GM19238 (cell line): ENCODE results near the gene FSCN2.

ENCODE experiments used
- DNase-seq: peaks from one replicate; pipeline ENCODE4 v3.0.0; 2011; ENCODE audit warnings: low spot score; ENCODE audit not compliant: insufficient read length

The FSCN2 gene

DNA sequence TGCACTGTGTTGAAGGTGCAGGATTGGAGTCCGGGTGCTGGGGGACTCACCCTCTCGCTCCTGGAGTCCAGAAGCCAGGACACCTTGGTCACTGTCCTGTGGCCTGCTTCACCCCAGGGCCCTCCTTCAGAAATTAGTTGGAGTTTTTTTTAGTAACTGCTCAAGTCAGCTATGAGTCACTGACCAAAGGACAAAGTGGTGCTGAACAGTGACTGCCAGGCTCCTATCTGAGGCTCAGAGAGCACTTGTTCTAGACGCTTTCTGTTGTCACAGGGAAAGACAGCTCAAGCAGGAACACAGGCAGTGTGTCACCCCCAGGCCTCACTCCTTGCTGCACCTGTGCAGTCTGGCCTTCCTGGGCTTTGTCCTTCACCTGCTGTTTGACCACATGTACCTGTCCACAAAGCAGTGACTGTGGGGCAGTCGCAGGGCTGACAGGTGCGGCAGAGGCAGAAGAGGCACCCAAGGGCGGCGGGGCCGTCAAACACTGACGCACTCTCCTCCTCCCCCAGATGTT, 28.1 kb downstream of the FSCN2 start:
- DNase-seq, result no peak

DNA sequence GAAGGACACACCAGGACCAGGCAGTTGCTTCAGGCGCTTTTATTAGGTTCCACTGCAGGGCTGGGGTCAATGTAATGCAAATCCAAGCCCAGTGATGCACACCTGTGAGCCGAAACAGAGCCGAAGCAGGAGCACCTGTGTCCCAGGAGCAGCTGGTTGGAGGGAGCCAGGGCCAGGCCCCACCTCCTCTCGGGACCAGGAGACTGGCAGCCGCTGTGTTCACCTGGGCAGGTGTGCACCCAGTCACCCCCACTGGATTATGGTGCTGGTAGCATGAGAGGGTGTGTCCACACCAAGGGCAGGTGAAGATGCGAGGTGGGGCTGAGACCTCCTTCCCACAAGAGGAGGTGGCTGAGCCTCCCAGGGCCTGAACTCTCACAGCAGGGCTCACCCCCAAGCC, 28.7 kb downstream of the FSCN2 start:
- DNase-seq, result no peak

DNA sequence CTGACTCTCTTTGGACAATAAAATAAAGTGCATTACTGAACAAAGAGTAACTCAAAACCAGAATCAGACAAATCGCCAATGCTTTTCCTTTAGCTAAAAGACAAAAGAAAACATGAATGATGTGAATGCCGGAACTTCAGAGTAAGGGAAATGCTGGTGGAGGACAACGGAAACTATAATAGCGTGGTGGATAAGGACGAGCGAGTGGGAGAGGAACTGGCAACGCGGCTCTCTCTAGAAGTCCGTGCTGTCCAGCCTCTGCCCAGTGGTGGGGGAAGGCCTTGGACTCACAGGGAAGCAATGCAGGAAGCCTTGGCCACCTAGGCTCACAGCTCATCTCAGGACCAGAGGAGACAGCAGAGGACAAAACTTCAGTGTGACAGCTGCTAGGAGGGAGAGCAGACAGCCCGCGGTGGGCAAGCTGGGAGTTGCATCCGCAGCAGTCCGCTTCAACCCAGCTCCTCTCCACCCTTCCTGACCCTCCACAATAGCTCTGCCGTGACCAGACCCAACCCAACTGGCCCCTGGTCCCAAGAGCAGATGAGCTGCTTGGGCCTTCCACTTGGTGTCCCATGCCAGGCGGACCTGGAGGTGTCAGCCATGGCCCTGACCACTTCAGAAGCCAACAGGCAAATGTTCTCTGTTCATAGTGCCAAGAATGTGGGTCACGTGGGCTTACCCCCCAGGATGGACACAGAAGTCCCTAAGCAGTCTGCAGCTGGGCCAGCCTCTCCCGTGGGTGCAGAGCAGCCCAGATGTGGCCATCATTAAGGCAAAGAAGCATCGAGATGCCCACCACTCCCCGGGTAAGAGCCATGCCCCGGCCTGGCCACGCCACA, 29.3 kb downstream of the FSCN2 start:
- DNase-seq, result no peak

DNA sequence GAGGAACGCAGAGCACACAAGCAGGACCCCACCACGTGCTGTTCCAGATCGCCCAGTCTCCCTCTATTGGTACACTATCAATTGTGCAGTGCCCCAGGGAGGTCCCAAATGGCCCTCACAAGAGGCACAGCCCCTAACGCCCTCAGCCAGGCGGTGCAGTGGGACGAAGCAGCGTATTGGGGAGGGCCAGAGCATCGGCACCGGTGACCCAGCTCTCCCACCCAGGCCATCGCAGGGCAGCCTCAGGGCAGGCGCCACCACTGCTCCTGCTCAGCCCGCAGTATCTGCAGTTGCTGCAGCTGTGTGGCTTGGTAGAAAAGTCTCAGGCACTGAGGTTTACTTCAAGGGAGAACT, 29.9 kb downstream of the FSCN2 start:
- no peak for DNase-seq

DNA sequence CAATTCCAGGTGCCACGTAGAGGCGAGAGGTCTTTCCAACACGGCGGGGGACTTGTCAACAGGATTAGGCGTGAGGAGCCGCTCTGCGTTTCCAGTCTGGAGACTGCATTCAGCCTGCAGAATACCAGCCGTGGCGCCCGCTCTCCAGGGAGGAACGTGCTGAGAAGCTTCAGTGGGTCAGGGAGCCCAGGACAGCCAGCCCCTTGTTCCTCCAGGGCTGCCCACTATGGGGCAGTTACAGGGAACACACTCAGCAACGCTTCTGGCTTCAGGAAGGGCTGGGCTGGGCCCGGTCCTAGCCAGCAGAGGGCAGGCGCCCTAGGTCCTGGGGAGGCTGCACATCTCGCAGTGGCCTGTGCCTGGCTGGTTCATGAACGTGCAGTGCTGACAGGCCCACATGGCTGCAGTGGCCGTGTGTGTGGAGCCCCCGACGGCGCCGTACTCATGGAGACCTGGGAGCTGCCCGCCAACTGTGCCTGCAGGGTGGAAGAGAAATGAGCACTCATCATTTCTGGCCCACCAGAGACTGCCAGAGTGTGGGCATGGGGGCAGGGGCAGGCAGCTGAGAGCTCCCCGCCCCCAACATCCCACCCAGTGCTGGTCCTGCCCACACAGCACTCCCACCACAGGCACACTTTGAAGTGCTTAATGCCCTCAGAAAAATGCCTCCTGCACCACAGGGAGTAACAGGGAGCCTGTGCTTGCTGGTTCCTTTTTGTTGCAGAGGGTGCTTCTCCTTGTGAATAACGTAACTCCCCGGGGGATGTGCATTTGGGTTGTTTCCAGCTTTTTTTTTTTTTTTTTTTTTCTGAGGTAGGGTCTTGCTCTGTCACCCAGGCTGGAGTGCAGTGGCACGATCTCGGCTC, 31.0 kb downstream of the FSCN2 start:
- no peak for DNase-seq

DNA sequence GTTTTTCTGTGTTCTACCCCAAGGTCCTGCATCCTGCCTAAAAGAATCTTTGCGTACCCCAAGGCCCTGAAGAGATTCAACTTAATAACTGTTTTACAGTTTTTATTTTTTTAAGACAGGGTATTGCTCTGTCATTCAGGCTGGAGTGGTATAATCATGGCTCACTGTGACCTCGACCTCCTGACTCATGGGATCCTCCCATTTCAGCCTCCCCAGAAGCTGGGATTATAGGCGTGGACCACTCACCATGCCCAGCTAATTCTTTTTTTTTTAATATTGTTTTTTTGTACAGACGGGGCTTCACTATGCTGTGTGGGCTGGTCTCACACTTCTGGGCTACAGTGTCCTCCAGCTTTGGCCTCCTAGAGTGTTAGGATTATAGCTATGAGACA, 33.3 kb downstream of the FSCN2 start:
- no peak for DNase-seq

DNA sequence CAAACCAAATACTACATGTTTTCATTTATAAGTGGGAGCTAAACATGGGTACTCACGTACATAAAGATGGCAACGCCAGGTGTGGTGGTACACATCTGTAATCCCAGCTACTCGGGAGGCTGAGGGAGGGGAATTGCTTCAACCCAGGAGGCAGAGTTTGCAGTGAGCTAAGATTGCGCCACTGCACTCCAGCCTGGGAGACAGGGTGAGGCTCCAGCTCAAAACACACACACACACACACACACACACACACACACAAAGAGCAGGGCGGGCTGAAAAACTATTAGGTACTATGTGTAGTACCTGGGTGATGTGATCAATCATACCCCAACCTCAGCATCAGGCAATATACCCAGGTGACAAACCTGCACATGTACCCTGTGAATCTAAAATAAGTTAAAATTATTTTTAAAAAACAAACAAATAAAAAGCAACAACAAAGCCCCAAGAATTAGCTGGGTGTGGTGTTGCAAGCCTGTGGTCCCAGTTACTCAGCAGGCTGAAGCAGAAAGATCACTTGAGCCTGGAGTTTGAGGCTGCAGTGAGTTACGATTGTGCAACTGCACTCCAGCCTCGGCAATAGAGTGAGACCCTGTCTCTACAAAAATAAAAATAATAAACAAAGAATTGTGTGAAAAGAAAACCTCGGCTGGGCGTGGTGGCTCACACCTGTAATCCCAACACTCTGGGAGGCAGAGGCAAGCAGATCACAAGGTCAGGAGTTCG, 35.8 kb downstream of the FSCN2 start:
- no peak for DNase-seq

DNA sequence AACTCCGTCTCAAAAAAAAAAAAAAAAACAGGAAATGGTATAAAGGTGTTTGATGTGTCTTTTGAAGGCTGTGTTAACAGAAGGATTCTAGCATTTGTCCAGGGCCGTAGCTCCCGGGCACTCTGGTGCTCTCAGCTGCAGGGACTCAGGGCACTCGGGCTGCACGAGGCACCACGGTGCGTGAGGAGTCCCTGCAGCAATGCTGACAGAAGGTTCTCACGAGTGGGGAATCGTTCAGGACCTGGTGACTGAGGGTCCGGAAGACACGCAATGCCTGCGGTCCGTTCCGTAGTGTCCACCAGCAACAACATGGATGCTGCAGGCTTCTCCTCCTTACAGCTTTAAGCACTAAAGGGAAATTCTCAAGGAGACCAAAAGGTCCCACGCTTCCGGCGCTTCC, 36.6 kb downstream of the FSCN2 start:
- DNase-seq, result no peak

DNA sequence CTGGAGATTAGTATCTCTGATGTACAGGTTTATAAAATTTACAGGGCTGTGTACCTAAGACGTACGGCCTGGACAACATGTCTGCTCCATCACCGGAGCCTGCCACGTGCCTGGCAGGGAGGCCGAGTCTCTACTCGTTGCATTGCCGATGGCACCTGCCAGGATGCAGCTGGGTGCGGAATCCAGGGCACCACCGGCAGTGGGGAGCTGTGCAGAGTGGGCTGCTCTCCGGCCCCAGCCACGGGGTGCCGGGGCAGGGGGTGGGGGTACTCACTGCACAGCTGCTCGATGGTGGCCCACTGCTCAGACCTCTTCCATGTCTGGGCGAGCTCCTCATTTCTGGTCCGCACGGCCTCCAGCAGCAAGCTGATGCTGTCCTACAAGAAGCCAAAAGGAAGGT, 37.1 kb downstream of the FSCN2 start:
- no peak for DNase-seq

DNA sequence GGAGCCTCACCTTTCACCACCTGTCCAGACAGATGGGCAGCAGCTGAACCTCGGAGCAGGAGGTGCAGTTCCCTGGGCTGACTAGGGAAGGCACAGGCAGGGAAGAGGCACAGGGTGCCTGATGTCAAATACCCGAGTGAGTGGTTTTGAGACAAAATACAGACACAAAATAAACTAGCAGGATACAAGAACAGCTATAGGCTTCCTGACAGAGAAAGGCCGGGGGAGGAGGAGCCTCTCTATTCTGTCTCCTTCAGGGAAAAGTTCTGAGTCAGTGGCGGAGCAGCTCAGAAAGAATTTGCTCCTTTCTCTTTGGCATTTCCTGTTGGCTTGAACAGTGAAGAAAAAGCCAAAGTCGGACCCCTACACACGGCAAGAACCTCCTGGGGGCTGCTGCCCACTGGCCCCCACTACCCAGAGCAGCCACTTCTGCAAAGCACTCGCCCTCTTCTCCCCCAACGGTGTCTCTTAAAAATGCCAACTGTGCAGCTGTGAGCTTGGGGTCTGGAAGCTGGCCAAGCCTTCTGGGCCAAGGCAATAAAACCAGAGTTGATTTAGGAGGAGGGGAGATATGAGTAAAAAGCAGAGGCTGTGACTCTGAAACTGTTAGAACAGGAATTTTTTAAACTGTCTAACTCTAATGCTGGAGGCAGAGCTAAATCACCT, 38.4 kb downstream of the FSCN2 start:
- no peak for DNase-seq

DNA sequence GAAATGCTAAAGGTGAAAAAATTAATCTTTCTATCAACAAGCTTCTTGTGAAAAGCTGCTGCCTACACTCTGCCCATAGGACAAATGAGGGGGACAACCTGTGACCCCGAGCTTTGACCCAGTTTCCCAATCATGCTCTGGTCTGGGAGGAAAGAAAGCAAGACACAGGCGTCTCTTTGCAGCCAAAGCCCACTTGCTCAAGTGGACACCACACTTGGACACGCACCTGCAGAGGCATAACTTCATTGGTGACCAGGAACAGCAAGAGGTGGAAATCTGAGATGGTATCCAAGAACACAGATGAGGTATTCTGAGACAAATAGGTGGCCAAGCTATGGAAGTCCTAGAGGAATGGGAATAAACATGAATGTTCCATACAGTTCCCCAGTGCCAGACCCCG, 39.0 kb downstream of the FSCN2 start:
- no peak for DNase-seq

DNA sequence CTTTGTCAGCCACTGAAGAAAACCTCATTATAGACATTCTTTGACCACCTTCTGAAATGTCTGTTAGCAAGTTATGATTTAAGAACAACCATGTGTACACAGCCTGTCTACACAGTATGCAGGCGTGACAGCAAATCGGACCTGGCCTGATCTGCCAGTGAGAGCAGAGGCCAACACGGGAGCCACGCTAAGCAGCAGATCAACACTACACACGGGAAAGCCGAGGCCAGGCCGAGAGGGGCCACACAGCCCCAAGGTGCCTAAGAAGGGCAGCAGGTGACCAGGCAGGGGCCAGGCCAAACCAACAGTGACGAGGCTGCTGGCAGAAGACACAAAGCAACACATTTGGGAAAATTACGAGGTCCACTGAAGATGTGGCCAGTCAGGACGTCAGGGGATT, 40.2 kb downstream of the FSCN2 start:
- no peak for DNase-seq

DNA sequence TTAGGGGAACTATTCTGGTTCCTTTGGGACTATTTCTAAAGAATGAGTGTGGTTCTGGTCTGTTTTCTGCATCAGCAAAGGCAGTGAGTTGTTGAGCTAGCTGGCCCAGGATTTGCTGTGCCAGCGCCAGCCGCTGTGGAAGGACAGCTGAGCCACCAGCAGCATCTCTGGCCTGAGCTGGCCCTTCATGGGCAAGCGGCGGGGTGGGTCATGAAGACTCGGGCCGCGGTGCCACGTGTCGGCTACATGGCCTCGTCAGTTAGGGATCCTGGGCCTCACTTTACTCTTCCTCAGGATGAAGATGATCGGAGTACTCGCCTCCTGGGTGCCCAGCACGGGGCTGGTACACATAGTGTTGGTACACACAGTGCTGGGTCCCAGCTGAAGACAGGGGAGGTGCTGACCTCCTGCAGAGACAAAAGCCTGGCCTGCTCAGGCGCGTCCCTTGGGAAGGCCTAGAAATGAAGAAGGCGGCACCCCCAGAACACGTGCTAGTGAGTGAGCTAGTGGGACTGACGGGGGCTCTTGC, 41.9 kb downstream of the FSCN2 start:
- DNase-seq, result no peak

DNA sequence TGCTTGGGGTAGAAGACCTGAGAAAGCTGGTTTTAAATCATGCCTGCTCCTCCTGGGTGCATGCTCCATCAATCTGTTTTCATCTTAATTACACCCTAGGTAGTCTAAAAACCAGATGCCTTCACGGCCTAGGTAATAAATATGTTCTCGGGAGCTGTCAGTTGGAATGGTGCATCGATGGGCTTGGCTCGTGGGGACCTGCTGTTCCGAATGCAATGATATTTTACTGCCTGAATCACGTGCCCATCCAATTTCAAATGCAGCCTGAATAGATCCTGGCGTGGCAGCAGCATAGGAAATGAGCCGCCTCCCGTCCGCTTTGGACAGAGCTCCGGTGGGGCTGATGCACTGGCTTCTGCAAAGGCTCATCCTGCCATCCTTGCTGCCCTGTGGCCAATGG, 42.8 kb downstream of the FSCN2 start:
- DNase-seq, result no peak

DNA sequence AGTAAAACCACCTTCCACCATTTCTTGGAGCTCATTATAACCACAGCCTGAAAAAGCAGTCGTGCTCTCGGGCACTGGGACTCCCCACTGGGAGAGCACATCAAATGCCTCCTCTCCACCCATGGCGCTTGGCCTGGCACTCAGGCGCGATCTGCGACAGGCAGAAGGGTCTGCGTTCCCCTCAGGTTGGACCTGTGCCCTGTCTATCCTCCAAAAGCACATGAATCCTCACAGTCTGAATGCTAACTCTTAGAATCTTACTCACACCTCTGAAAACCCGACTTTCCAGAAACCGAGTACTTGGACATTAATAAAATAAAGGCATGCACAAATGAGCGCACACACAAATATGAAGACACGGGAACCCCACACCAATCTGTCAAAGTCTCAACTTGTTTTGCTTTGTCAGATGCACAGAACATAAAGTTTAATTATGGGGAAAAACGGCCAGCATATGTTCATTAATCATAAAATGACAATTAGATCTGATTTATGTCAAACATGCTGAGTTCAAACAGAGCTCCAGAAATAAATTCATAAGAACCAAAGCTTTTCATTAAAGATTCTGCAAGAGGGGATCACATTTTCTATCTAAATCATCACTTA, 44.5 kb downstream of the FSCN2 start:
- DNase-seq, result no peak

DNA sequence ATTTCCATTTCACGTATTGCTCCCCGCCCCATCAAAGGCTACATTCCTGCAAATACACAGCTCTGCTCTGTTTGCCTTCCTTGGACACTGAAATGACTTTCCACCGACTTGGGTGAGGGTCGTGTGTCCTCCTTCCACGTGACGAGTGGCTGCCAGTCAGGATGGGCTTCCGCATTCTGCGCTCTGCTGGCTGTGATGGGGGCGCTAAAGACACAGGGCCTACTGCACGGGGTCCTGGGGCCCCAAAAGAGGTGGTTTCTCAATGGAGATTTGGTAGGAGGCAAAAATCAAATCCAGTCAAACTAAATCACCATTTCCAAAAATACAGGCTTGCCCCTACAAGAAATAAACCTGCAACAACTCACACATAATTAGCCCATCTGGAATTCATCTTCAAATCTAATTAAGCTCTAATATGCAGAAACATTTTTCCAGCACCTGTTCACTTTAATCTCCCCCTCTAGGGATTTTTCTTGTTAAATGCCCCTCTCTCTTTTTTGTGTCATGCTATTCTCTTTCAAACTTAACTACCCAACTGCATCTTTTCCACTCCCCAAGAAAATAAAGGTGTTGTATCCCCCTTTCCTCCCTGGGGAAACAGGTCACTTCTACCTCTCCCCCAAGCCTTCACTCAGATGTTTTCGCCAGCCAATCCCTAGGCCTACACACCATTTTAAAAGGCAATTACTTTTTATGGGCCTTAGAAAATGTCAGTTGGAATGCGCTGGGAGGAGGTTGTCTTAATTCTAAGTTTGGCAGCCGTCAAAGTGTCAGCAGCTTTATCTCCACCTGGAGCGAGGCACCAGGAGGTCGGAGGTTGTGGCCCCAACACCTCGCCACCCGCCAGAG, 45.8 kb downstream of the FSCN2 start:
- no peak for DNase-seq

DNA sequence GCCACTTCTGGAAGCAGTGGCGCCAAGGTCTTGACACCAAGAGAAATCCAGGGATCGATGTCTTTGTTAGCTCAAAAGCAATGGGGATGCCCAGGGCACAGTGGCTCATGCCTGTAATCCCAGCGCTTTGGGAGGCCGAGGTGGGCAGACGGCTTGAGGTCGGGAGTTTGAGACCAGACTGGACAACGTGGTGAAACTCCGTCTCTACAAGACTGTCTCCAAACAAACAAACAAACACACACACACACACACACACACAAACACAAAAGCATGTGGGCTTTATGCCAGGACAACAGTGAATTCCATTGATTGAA, 46.4 kb downstream of the FSCN2 start:
- DNase-seq, result no peak

DNA sequence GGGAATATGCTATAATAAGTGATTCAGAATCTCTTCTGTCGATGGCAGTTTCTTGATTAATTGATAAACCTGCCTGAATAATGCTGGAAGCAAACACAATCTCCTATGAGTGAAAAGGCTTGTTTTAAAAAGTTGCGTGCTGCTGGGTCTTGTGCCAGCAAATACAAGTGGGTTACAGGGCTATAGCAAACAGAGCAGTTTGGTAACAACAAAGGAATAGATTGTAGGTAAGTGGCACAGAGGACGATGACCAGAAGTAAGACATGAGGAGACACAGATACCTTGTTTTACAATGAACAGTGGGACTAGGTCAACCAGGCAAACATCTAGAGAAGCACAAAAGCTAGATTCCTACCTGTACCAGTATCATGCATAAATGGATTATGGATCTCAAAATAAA, 47.7 kb downstream of the FSCN2 start:
- DNase-seq, result no peak

DNA sequence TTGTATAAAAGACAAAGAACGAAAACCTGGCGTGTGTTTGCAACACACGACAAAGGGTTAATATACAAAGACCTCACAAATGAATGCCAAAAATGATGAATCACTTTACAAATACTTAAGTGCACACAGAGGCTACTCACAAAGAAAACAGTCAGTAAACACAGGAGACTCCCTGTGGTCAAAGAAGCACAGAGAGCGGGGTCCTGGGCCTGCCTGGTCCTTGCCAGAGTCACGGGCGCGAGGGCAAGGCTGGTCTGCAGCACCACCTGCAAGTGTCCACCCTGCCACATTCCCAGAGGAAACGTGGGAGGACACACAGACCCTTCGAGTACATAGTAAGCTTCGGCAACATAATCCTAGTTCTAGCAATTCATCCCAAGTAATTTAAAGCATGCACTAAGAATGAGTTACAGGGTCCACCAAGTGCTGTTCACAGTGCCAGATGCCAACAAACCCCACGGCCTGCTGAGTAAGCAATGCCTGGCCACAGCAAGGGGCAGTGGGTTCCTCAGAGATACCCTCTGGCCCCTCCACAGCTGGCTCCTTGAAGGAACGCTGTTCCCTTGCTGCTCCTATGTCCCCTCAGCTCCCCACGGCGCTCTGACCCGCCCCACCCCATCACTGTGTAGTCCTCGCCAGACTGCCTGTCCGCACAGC, 48.6 kb downstream of the FSCN2 start:
- no peak for DNase-seq
